Right renal pelvis (tissue), 4 donors: ENCODE results near the gene SLC12A4. TPM values are rescaled to one million over a fixed set of nuclear protein-coding genes. Genes with fewer than 3 reads are reported as not detected.
"Not testable (repeated sequence)": the region's sequence is repeated elsewhere in the genome, so short reads cannot be mapped to it uniquely, and the experiment has no call there.

Experiments
- DNase-seq, 4 donors: peaks; one replicate each; pipeline ENCODE4 v3.0.0-alpha.2; 2013; ENCODE audit warnings: low read depth in 4 of 4, low spot score in 3 of 4, missing footprints in 1 of 4
- polyA plus RNA-seq, 4 donors: library from polyadenylated mRNA; unstranded; fragments of 120-200 nt; gene quantifications; one replicate each; pipeline ENCODE4 v1.2.1, GENCODE V29; 2013; ENCODE audit not compliant: insufficient read length in 4 of 4

SLC12A4 gene
- polyA plus RNA-seq, 4 donors, result 33.6 to 38.0 (median 36.5) TPM

DNA sequence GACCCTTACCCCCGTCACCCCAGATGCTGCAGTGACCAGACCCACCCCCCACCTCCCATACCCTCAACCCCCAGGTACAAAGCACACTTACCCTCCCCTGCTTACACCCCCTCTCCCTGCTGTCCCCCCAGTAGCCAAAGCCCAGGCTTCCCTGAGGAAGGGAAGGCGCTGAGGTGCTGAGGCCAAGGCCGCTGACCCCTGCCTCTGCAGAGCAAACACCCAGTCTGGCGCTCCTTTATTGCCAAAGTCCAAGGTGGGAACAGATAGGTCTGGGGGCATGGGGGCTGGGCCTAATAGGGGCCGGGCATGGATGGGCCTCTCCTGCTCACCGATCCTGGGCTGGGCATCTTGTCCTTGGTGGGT lies 25.2 kb downstream of the SLC12A4 start:
- no peak for DNase-seq

DNA sequence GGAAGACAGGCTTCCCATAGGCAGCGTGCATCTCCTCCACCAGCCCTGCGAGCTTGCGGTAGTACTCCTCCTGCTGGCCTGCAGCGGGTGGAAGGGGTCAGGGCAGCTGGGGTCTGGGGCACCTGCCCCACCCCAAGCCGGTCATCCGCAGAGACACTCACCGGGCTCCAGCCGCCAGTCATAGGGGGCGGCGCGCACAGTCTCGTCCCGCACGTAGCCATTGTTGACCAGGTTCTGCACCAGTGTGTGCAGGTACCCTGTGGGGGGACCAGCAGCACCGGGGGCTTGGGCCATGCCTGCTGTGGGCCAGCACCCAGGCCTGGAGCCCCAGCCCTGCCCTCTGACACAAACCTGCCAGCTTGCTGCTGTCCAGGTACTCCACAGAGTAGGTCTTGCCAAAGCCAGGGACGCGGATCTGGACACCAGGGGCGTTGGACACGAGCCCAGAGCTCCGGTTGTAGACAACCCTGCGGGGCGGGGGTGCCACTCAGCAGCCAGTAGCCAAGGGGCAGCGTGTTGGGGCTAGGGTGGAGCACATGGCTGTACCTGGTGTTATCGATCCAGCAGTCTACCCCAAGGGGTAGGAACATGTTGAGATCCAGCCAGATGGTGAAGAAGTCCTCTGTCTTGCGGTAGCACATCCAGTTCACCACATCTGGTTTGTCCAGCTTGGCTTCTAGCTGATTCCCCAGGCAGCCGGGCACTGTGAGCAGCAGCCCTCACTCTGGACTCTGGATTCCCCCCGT lies 25.8 kb downstream of the SLC12A4 start:
- no peak for DNase-seq

DNA sequence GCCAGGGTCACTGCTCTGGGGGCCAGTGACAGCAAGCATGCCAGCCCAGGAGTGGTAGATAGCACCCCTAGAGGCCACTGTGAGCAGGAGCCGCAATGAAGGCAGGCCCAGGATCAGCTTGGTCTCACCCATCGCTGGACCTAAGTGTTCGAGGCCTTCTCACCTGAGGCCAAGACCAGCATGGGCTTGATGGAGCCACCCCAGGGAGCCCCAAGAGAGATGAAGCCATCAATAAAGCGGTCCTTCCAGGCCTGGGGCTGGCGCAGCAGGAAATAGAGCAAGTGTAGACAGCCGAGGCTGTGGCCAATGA lies 26.3 kb downstream of the SLC12A4 start:
- no peak for DNase-seq

DNA sequence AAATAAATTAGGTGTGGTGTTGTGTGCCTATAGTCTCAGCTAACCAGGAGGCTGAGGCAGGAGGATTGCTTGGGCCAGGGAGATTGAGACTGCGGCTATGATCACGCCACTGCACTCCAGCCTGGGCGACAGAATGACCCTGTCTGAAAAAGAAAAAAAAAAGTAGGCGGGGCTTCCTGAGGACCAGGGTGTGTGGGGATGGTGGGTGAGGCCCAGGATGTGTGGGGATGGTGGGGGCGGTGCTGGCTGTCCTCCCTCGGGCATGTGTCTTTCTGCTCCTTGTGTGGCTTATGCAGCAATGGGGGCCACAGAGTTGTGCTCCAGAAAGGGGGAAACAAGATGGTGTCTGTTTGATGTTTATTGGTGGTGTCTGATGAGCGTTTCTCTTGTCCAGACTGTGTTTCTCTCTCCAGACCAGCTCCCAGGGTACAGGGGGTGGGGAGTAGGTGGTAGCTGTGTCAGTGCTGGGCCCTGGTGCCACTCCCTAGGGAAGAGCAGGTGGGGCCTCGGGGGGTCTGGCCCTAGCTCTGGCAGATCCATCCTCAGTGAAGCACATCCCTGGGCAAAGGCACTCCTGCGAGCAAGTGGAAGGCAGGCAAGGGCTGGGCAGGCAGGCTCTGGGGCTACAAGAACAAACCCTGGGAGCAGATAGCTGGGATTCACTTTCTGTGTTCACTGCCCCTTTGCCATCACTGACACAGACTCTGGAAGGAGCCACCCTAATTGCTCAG lies 26.8 kb downstream of the SLC12A4 start:
- no peak for DNase-seq

DNA sequence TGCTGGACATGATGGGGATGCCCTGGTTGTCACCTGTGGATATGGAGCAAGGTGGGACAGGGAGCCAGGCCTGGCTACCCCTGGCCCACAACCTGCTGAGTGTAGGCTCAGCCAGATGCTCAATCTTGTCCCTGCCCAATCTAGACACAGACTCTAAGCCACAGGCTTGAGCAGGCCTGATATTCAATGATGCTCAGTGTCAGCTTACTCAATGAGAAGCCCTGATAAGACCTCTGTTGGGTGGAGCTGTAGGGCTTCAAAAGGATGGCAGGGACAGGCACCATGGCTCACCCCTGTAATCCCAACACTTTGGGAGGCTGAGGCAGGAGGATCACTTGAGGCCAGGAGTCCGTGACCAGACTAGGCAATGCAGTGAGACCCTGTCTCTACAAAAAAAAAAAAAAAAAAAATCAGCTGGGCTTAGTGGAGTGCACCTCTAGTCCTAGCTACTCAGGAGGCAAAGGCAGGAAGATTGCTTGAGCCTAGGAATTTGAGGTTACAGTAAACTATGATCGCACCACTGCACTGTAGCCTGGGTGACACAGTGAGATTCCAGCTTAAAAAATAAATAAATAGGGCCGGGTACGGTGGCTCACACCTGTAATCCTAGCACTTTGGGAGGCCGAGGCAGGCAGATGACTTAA lies 27.9 kb downstream of the SLC12A4 start:
- DNase-seq, result no peak

DNA sequence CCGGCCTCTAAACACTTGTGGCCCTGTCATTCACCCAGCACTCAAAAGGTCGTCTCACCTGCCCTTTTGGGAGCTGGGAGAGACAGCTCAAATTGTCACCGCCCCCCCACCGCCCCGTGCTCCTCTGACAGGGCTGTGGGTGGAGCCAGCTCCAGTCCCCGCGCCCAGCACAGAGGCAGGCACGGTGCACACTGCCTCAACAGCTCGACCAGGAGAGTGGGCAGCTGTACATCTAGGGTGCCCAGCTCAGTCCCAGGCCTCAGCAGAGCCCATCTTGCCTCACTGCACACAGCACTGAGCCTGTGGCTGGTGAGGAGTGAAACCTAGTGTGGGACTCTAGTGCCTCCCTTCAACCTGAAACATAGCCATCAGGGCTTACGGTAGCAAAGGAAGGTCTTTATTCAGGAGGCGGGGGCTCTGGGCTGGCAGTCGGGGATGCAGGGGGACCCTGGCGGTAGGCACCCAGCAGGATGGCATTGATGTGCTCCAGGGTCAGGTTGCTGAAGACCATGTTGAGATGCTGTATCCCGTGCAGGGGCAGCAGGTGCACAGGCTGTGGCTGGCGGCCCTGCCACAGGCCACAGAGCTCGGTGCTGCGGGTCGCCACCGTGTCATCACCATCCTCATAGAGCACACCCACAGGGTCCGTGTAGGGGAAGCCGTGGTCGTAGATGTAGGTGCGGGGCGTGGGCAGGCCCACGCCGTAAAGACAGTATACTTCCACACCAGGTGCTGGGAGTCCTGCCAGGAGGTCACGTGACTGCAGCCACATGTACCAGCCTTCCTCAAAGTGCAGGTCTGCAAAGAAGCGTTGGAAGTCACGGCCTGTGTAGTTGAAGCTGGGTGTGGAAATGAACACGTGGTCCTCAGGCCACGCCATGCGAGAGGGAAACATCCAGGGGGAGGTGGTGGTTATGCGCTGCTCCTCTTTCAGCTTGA lies 28.7 kb downstream of the SLC12A4 start:
- DNase-seq, result no peak

DNA sequence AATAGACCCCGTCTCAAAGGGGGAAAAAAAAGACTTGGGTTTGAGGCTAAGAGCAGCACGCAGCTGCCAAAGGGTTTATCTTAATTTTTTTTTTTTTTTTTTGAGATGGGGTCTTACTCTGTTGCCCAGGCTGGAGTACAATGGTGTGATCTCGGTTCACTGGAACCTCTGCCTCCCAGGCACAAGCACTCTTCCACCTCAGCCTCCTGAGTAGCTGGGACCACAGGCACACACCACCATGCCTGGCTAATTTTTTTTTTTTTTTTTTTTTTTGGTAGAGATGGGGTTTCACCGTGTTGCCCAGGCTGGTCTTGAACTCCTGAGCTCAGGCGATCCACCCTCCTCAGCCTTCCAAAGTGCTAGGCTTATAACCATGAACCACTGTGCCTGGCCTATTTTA lies 30.7 kb downstream of the SLC12A4 start:
- not testable (repeated sequence) for DNase-seq

DNA sequence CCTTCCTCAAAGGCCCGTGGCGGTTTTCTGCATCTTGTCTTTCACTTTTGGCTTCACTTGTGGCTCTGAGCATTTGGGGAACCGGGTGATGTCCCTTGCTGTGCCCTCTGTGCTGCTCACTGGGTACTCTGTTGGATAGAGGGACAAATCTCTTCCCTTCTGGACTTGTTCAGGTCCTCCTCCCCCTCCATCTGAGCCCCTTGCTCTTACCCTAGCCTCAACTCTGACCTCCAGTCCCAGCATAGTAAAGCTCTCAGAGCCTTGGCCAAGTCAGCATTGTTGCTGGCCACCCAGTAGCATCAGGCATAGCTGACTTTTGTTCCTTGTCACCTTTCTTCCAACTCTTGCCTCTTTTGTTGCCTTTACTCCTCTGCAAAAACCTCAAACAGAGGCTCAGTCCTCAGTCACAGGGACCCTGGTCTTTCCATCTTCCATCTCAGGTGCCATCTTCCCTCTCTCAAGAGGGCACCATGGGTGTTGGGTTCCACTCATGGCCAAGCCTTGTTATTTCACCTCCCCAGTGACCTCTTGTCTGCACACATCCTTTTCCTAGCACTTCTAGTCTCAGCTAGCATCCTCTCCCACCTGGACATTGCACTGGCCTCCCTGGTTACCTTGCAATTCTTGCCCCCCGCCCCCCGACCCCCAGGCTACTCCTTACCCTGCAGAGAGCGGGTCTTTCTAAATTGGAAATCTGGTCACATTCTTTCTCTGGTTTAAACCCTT lies 31.4 kb downstream of the SLC12A4 start:
- DNase-seq, result peak in 1 of 4 donors; percentile 28

DNA sequence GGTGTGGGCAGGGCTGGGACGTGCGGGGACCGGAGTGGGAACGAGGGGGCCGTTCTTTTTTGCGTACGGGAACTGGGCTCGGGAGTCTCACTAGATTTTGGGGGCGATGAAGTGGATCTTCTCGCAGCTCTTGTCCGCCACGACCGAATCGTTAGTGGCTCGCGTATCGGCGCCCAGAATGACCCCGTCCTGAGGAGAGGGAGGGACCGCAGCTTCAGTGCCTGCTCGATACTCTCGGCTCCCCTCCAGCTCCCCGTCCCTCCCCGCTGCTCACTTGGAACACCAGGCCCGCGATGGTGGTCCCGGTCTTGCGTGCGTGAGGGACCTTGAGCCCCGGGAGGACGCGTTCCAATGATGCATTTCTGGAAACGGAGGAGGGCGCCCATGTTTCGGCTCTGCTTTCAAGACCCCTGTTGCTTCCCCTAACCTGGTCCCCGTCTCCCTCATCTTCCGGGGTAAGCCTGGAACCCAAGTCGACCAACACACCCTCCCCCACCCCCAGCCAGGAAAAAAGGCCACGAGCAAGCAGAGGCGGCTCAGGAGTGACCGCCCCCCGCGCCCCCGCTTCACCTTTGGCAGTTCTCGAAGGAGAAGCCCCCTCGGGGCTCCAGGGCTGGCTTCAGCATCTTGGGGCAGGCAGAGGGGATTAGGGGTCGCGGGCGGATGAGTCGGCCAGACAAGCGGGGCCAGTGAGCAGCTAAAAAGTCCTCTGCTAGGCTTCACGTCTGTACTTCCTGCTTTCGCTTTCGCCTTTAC lies 32.1 kb downstream of the SLC12A4 start, which contains the start of gene PSMB10:
Gene PSMB10, minus strand, starts transcription at position 727 of the 756 bp plus-strand sequence. Its CDS starts 101 bp downstream, at position 626.
- peak in 3 of 4 donors; percentile 17 to 29 (median 27) for DNase-seq

DNA sequence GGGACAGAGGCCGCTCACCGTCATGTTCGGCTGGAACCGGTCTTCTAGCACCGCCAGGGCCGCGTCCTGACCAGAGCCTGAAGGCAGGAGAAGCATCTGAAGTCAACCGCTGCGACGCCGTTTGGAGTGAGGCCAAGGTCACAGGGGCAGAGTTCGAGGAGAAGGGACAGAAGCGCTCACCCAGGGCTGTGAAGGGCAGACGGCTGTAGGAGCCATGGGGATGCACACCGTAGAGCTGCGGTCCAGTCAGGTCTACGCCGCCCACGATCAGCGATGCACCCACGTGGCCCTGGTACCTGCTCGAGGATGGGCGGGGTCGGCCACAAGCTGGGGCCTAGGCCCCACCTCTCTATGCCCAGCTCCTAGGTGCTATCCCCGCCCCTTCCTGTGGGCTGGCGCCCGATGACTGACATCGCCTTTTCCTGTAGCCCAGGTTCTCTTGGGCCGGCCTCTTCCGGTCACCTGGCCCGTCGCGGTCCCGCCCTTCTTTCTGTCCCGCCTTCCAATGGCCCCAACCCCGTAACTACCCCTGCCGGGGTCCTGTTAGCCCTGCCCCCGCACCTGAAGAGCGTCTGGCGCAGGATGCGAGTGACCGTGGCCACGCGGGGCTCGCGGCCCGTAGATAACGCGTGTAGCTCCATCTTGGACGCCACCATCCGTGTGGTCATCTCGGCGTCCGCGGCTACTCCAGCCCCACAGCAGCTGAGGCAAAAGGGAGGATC lies 32.9 kb downstream of the SLC12A4 start:
- peak; percentile 85 to 94 (median 90) for DNase-seq

DNA sequence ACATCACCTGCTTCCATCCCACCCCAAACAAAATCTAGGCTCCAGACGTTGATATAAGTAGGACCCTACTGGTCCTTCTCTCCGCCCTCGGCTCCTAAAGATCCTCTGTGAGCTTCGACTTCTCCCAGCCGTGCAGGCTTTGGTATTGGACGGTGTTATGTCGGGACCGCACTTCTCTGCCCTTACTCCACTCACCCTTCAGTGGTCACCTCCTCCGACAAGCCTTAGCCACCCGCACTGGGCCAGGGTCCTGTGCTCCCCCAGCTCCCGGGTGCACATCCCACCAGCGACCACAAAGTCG lies 33.4 kb downstream of the SLC12A4 start:
- DNase-seq, result no peak

DNA sequence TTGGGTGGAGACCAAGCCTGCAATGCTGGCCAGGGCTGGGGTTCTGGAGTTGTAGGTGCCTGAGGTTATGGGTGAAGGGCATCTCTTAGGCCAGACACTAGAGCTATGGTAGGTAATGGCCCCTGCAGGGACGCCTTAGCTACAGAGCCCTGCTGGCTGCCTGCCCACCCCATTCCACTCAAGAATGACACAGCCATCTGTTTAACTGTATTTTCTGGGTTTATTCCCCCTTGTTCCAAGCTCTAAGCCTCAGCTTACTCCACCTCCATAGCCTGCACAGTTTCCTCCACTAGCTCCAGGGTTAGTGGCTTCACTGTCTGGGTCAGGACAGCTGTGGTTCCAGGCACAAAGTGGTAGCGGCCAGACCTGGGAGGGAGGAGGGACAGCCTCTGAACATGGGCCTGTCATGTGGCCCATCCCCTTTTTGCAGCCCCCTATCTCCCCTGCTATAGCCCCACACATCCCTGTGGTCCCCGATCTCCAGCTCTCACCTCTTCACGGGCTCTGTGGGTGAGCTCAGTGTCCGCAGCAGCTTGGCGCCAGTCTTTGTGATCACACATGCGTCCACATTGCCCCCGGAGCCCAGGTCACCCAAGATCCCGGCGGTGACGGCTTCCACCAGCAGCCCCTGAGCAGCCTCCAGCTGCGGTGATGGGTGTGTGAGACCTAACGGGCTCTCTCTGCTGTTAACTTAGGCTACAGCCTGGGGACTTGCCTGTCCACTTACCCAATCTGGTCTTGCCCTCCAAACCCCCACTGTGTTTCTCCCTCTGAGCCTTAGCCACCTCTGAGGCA lies 33.9 kb downstream of the SLC12A4 start:
- DNase-seq, result no peak

DNA sequence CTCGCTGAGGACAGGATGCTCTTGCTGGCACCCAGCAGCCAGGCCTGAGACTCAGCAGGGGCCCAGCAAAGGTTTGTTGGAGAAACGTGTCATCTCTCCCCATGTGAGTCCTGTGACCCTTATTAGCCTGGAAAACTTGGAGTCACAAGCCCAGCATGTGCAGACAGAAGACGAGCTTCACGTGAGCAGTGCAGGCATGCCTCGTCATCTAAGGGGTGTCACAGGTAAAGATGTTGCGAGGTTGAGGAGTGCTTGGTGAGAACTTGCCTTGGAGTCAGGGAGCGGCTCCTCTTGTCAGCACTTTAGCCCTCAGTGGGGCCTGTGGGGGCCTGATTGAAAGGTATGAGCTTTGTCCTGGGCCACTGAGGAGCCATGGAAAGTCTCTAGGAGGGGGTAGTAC lies 34.6 kb downstream of the SLC12A4 start:
- no peak for DNase-seq

DNA sequence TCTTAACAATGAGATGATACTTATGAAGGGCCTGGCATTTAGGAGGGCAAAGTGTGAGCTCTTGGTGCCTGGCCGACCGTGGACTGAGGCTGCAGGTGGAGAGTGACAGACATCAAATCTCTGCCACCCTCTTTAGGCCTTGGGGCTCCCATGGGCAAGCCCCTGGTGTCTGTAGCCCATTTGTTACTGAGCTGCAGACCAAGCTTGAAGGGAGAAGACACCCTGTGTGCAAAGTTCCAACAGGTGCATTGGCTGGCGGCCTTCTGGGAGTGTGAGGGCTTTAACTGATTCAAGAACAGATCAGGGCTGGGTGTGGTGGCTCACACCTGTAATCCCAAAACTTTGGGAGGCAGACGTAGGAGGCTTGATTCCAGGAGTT lies 36.0 kb downstream of the SLC12A4 start:
- DNase-seq, result no peak

DNA sequence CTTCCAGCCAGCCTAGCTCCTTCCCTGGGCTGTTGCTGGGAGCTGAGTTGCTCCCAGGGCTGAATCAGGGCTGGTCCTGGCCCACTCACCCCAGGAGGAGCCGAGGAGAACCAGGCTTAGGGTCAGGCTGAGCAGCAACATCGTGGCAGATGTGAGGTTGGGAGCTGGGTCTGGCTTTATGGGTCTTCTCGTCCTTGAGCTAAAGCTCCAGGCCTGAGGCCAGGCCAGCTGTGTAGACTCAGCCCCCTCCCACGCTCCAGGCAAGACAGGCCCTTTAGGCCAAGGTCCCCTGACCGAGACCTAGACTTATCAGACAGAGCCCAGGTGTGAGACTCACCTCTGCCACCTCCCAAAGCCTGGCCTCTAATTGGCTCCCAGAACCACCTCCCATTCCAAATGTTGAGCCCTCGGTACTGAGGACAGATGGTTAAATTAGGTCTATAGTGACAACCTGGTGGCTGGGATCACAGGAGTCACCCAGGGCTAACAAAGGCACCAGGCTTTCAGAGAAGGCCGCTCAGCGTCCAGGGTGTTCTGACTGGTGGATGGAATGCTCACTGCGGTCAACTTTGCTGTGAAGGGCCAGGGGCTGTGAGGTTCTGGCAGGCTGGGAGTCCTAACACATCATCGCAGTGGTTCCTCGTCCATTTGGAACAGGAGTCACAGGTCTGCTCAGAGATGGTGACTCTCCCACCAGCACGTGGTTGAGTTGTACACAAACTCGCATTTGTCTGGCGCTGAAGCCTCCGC lies 36.5 kb downstream of the SLC12A4 start, which contains the start of gene CTRL:
Gene CTRL, minus strand, starts transcription at position 151 of the 750 bp plus-strand sequence. Its CDS starts 10 bp downstream, at position 141.
- DNase-seq, result no peak

DNA sequence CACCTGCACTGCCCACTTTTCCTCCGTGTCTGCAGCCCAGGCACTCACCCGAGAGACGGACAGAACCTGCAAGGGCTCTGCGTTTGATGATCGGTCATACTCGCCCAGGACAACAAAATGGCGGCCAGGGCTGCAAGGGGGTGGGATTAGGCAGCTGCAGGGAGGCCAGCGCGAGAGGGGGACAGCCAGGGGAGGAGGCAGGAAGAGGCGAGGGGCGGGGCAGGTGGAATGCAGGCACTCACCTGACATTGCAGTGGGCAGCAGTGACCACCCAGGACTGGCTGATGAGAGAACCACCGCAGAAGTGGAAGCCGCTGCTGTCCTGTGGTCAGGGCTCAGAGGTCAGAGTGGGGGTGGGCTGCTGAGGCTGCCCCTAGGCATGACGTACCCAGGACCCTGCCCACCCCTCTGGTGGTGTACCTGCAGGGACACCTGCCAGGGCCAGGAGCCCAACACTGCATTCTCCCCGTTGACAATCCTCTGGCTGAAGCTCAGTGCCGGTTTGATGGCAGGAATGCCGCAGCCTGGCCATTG lies 37.7 kb downstream of the SLC12A4 start:
- no peak for DNase-seq

DNA sequence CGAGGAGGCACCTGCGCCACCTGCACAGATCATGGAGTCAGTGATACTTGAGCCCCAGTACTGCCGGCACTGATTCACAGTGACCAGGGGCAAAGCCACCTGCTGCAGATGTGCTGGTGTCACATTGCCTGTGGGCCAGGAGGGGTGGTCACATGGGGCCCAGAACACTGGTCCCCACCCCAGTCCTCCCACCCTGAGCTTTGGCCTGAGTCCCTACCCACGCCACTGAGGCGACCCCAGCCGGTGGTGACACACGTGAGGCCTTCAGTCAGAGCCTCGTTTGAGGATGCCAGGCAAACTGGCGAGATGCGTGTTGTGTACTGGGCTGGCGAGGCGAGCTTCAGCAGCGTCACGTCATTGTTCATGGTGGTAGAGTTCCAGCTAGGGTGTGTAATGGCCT lies 38.2 kb downstream of the SLC12A4 start:
- no peak for DNase-seq
